Measurements from ENCODE around the gene TUBB4A.
A peak's percentile ranks its signal among the peaks of the same experiment; 100 is the strongest.
"Not testable (repeated sequence)": the region's sequence is repeated elsewhere in the genome, so short reads cannot be mapped to it uniquely, and the experiment has no call there.

The TUBB4A gene

DNA sequence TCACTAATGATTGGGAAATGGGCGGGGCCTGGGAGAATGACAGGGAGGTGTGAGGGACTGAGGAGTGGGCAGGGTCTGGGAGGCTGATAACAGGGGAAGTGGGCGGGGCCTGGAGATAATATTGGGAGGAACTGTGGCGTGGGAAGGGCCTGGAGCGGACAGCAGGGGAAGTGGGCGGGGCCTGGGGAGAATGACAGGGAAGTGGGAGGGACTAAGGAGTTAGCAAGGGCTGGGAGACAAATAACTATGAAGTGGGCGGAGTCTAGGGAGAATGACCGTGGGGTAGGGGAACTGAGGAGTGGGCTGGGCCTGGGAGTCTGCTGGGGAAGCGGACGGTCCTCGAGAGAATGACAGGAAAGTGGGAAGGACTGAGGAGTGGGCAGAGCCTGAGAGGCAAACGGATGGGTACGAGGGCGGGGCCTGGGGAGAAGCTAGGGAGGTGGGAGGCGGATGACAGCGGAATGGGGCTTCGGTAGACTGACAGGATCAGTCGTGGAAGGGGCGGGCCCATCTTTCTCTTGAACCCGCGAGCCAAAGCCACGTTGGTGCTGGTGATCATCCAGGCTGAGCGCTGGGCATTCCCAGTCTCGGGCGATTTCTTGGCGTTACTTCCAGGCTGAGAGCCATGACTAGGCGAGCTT, 14.0 kb upstream of the TUBB4A start:
- Mint-ChIP-seq H3K36me3 (ENCODE audit: low read depth) (peaks cover 12% of the 10 kb centered on the region), H3K9me3 (no peaks in the 10 kb centered on the region), H3K4me1 (ENCODE audit: low read depth) (peaks cover 37% of the 10 kb centered on the region), H3K4me3 (peak overlapping the region; percentile 87), H3K27me3 (peaks cover 39% of the 10 kb centered on the region), H3K27ac (peak overlapping the region; percentile 85)
- intact Hi-C loops (cut with micrococcal nuclease), result loop anchor here (2.0 kb wide), 3 partner anchors 117 to 347 kb away; partner anchors contain the start of gene GPR108

DNA sequence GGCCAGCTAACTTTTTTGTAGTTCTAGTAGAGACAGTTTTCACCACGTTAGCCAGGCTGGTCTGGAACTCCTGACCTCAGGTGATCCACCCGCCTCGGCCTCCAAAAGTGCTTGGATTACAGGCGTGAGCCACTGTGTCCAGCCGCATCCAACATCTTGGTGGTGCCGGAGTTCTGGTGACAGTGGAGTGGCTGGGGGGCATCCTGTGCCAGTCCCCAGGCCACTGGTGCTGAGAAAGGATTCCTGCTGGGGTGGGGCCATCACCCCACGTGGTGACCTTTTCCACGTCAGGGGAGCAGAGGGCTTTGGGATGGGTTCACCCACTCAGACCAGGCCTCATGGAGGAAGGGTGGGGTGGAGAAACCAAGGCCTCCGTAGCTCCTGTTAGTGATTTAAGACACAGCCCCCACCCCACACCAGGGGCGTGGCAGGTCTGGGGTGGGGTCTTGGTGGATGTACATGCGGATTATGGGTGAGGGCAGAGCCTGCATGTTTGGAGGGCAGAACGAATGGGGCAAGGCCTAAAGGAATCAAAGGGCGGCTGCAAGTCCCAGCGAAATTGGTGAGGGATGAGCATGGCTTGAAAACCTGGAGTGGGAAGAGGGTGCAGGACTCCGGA, 12.9 kb upstream of the TUBB4A start:
- H3K9me3 Mint-ChIP-seq, result no peaks in the 10 kb centered on the region
- no peak overlapping the region for H3K4me3 Mint-ChIP-seq

DNA sequence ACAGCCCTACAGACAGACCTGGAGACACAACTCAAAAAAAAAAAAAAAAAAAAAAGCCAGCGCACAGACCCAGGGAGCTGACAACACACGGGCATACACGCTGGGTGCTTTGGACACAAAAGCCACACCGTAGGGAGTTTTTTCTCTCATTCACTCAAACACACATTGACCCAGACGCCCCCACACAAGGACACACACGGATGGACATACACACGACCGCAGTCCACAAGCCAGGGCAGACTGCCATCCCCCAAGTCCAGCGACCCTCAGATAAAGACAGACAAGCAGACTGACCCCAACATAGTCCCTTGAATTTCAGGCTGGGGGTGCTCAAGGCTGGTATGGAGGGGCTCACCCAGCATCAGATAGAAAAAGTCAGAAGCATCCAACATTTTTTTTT, 12.0 kb upstream of the TUBB4A start:
- Mint-ChIP-seq H3K9me3 (no peaks in the 10 kb centered on the region), H3K27ac (peak overlapping the region; percentile 3), H3K4me3 (no peak overlapping the region), H3K4me1 (ENCODE audit: low read depth) (peaks cover 41% of the 10 kb centered on the region), H3K27me3 (peaks cover 30% of the 10 kb centered on the region), H3K36me3 (ENCODE audit: low read depth) (peaks cover 12% of the 10 kb centered on the region)
- intact Hi-C loops (cut with micrococcal nuclease), result no loop called here

More for the DNA sequence above, 12.9 kb upstream of the TUBB4A start:
- H3K36me3 Mint-ChIP-seq (ENCODE audit: low read depth), result peaks cover 12% of the 10 kb centered on the region
- H3K27ac Mint-ChIP-seq, result no peak overlapping the region
- peaks cover 35% of the 10 kb centered on the region for H3K27me3 Mint-ChIP-seq
- intact Hi-C loops (cut with micrococcal nuclease), result no loop called here
- peaks cover 37% of the 10 kb centered on the region for H3K4me1 Mint-ChIP-seq (ENCODE audit: low read depth)

DNA sequence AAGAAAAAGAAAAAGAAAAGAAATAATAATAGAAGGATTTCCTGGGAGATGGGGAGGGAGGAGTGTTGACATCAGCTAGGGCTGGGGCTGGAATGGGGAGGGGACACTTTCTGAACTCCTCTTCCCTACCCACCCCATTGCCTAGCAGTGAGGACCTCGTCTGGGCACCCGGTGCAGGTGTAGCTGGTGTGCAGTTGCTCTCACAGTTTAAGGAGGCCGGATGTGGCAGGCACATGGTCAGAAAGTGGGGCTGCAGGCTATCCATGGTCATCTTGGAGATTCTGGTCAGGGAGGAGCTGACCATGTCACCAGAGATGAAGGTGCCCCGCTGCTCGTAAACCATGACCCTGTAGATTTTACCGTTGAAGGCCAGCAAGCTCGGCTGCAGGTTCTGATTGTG, 8.5 kb upstream of the TUBB4A start:
- Mint-ChIP-seq H3K4me3 (no peak overlapping the region), H3K27me3 (peaks cover 14% of the 10 kb centered on the region), H3K27ac (no peak overlapping the region), H3K36me3 (ENCODE audit: low read depth) (no peaks in the 10 kb centered on the region), H3K9me3 (no peaks in the 10 kb centered on the region), H3K4me1 (ENCODE audit: low read depth) (peaks cover 11% of the 10 kb centered on the region)
- intact Hi-C loops (cut with micrococcal nuclease), result no loop called here

DNA sequence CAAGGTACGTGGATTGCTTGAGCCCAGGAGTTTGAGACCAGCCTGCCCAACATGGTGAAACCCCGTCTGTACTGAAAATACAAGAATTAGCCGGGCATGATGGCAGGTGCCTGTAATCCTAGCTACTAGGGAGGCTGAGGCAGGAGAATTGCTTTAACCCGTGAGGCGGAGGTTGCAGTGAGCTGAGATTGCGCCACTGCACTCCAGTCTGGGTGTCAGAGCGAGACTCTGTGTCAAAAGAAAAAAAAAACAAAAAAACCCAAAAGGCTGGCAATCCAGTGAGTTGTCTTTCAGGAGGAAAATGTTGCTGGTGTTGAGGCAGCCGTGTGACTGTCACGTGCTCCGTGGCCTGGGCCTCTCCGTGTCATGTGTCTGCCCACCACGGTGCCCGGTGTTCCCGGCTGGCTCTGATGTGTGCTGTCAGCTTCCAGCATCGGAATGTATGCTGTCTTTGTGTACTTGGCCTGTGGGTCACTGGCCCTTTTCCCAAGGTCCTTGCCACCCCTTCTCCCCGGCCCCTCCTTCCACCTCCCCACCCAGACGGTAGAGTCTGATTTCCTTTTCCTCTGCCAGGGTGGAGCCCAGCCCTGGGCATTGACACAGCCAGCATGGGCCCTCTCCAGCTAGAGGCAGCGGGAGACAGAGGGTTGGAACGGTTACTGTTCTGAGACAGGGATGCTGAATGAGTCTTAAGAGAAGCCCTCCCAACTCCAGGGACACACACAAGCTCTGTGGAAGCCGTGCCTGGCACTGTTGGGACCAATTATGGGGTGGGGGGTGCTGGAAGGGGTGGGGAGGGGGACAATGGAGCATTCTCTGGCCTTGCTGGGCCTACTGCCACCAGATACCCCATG, 7.2 kb upstream of the TUBB4A start:
- no peaks in the 10 kb centered on the region for H3K9me3 Mint-ChIP-seq
- peaks cover 14% of the 10 kb centered on the region for H3K27me3 Mint-ChIP-seq
- peaks cover 5% of the 10 kb centered on the region for H3K4me1 Mint-ChIP-seq (ENCODE audit: low read depth)
- H3K4me3 Mint-ChIP-seq, result no peak overlapping the region
- H3K27ac Mint-ChIP-seq, result no peak overlapping the region
- intact Hi-C loops (cut with micrococcal nuclease), result no loop called here
- no peaks in the 10 kb centered on the region for H3K36me3 Mint-ChIP-seq (ENCODE audit: low read depth)

DNA sequence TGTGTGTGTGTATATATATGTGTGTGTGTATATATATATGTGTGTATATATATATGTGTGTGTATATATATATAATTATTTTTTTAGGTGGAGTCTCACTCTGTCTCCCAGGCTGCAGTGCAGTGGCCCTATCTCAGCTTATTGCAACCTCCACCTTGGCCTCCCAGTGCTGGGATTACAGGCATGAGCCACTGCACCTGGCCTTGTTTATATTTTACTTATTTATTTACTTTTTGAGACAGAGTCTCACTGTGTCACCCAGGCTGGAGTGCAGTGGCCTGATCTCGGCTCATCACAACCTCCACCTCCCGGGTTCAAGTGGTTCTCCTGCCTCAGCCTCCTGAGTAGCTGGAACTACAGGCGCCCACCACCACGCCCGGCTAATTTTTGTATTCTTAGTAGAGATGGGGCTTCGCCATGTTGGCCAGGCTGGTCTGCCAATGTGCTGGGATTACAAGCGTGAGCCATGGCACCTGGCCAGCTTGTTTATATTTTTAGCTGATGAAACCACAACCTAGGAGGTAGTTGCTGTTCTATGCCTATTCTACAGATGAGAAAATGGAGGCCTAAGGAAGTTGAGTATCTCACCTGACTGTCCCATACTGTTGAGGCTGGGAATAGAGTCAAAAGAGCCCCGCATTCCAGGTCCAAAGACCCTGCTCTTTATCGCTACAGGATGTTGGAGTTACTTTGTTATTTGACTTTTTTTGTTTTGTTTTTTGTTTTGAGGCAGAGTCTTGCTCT, 6.1 kb upstream of the TUBB4A start:
- intact Hi-C loops (cut with micrococcal nuclease); H3K27ac Mint-ChIP-seq; H3K9me3 Mint-ChIP-seq; H3K4me3 Mint-ChIP-seq; H3K36me3 Mint-ChIP-seq (ENCODE audit: low read depth); H3K4me1 Mint-ChIP-seq (ENCODE audit: low read depth): not testable (repeated sequence)
- peaks cover 24% of the 10 kb centered on the region for H3K27me3 Mint-ChIP-seq

DNA sequence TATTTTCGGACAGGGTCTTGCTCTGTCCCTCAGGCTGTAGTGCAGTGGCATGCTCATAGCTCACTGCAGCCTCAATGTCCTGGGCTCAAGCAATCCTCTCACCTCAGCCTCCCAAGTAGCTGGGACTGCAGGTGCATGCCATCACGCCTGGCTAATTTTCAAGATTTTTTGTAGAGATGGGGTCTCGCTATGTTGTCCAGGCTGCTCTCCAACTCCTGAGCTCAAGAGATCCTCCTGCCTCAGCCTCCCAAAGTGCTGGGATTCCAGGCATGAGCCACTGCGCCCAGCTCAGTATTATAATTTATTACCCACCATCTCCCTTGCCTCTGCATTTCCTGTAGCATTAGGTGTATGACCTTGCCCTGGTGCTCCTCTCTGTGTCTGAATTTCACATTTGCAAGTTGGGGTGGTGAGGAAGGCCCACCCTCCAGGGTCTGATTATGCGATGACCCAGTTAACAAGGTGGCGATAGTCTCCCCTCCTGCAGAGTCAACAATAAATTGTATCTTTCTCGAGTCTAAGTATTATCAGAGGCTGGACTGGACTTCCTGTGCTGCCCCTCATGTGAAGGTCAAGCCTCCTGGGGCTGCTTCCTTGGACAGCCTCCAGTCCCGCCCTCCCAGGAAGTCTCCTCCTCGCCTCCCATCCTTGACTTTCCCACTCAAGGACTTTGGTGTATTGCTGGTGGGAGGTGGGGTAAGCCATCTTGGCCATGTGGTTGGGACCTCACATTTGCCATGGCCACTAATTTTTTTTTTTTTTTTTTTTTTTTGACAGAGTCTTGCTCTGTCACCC, 1.5 kb upstream of the TUBB4A start:
- Mint-ChIP-seq H3K9me3 (no peaks in the 10 kb centered on the region), H3K27ac (no peak overlapping the region), H3K4me3 (no peak overlapping the region), H3K27me3 (peaks cover 57% of the 10 kb centered on the region), H3K4me1 (ENCODE audit: low read depth) (peaks cover 17% of the 10 kb centered on the region), H3K36me3 (ENCODE audit: low read depth) (no peaks in the 10 kb centered on the region)
- intact Hi-C loops (cut with micrococcal nuclease), result no loop called here

DNA sequence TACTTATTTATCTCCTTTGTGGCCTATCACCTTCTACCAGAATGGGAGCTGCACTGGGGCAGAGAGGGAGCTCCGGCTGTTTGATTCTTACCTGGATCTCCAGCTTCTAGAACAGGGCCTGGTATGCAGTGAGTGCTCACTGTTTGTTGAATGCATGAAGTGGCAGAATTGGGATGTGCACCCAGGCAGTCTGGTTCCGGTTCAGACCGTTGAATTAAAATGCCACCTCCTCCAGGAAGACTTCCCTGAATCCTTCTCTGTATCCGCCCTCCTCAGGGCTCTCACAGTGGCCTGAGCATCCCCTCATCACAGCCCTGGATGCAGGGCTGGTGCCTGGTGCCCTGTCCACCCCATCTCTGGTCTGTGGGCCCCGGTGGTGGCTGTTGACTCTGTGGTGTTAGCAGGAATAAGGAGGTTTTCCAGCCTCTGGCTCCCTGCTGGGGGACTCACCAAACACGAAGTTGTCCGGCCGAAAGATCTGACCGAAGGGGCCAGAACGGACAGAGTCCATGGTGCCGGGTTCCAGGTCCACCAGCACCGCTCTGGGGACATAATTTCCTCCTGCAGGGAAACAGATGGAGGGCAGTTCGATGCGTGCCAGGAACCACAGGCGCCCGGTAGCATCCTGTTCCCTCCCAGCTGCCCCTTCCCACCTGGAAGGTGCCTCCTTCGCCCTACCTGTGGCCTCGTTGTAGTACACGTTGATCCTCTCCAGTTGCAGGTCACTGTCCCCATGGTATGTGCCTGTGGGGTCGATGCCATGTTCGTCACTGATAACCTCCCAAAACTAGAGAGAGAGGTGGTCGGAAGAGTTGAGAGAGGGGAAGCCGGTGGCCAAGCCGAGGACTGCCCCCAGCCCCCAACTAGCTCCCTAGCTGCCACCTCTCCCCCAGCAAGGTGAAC, 1.0 kb downstream of the TUBB4A start:
- H3K4me3 Mint-ChIP-seq, result peak overlapping the region; percentile 35
- intact Hi-C loops (cut with micrococcal nuclease), result no loop called here
- peaks cover 58% of the 10 kb centered on the region for H3K27me3 Mint-ChIP-seq
- H3K36me3 Mint-ChIP-seq (ENCODE audit: low read depth), result no peaks in the 10 kb centered on the region
- no peaks in the 10 kb centered on the region for H3K9me3 Mint-ChIP-seq
- peaks cover 24% of the 10 kb centered on the region for H3K4me1 Mint-ChIP-seq (ENCODE audit: low read depth)
- H3K27ac Mint-ChIP-seq, result no peak overlapping the region

DNA sequence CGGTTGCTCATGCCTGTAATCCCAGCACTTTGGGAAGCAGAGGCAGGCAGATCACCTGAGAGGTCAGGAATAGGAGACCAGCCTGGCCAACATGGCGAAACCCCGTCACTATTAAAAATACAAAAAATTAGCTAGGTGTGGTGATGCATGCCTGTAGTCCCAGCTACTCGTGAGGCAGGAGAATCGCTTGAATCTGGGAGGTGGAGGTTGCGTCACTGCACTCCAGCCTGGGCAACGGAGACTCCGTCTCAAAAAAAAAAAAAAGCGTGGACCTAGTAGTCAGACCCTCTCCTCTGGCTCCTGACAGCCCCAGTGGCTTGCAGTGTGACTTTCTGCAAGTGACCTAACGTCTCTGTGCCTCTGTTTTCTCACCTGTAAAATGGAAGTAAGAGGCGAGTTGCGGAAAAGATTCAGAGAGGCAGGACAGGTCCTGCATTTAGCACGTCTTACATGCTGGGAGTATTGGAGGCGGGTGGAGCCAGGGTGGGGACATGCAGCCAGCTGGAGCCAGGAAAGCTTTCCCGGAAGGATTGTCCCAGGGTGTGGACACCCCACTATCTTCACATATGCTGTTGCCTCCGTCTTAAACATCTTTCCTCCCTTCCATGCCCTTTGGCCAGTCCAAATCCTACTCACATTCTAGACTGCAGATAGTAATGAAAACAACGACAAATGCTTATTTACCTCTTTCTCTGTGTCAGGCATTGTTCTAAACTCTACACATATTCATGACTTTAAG, 2.9 kb downstream of the TUBB4A start:
- intact Hi-C loops (cut with micrococcal nuclease), result no loop called here
- H3K27ac Mint-ChIP-seq, result peak overlapping the region; percentile 47
- H3K27me3 Mint-ChIP-seq, result peaks cover 57% of the 10 kb centered on the region

DNA sequence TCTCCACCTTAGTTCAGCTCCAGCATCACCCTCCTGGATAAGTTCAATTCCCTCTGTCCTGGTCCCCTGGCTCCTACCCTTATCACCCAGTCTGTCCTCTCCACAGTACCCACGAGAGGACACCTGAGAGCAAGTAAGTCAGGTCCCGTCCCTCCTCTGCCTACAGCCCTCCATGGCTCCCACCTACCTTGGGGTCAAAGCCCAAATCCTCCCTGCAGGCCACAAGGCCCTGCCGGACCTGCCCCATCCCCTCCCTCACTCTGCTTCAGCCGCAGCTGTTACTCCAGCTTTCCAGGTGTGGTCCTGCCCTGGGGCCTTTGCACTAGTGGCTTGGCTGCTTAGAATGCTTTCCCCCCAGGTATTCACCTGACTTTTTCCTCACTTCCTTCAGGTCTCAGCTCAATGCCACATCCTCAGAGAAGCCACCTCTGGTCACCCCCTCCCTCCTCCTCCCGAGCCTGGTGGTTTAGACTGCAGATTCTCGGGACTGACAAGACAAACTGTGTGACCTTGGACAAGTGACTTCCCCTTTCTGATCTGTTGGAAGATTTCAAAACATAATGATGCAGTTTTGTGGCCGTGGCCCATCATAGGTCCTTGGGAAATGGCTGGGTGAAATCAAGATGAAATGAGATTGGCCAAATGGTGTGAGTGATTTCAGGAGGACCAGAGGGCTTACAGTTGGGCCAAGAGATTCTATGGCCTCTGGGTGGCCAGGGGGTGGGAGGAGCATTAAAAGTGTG, 3.6 kb downstream of the TUBB4A start:
- H3K27ac Mint-ChIP-seq, result peak overlapping the region; percentile 47
- H3K36me3 Mint-ChIP-seq (ENCODE audit: low read depth), result no peaks in the 10 kb centered on the region
- peaks cover 50% of the 10 kb centered on the region for H3K27me3 Mint-ChIP-seq
- intact Hi-C loops (cut with micrococcal nuclease), result no loop called here
- H3K4me3 Mint-ChIP-seq, result no peak overlapping the region
- peaks cover 24% of the 10 kb centered on the region for H3K4me1 Mint-ChIP-seq (ENCODE audit: low read depth)
- H3K9me3 Mint-ChIP-seq, result no peaks in the 10 kb centered on the region

More for the DNA sequence above, 2.9 kb downstream of the TUBB4A start:
- no peak overlapping the region for H3K4me3 Mint-ChIP-seq
- H3K4me1 Mint-ChIP-seq (ENCODE audit: low read depth), result peaks cover 24% of the 10 kb centered on the region
- no peaks in the 10 kb centered on the region for H3K36me3 Mint-ChIP-seq (ENCODE audit: low read depth)
- no peaks in the 10 kb centered on the region for H3K9me3 Mint-ChIP-seq

DNA sequence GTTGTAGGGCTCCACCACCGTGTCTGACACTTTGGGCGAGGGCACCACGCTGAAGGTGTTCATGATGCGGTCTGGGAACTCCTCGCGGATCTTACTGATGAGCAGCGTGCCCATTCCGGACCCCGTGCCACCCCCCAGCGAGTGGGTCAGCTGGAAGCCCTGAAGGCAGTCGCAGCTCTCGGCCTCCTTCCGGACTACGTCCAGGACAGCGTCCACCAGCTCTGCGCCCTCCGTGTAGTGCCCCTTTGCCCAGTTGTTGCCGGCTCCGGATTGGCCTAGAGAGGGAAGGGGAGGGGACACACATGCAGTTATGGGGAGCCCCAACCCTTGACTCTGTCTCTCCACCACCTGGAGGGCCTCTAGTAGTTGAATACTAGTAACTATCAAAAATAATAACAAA, 6.2 kb downstream of the TUBB4A start:
- Mint-ChIP-seq H3K4me3 (no peak overlapping the region), H3K27ac (no peak overlapping the region)

More for the DNA sequence above, 6.2 kb downstream of the TUBB4A start:
- intact Hi-C loops (cut with micrococcal nuclease), result no loop called here
- H3K4me1 Mint-ChIP-seq (ENCODE audit: low read depth), result peaks cover 12% of the 10 kb centered on the region
- peaks cover 14% of the 10 kb centered on the region for H3K9me3 Mint-ChIP-seq
- H3K27me3 Mint-ChIP-seq, result peaks cover 35% of the 10 kb centered on the region
- H3K36me3 Mint-ChIP-seq (ENCODE audit: low read depth), result no peaks in the 10 kb centered on the region
